Thyroid gland (tissue), 4 donors: ENCODE results near the gene TPK1. TPM values are rescaled to one million over a fixed set of nuclear protein-coding genes. Genes with fewer than 3 reads are reported as not detected.

Source experiments
- DNase-seq, 2 donors: peaks; one replicate each; pipeline ENCODE4 v3.0.0-alpha.2; 2019
- H3K27ac ChIP-seq, 3 donors: fragments of 200-600 bp; sonication (generic); 1 replicate in 2 of 3; 2 replicates in 1 of 3; pipeline ENCODE4 v1.5.1; 2016 to 2019; ENCODE audit warnings: mild to moderate bottlenecking in 1 of 3, moderate library complexity in 1 of 3
- H3K27me3 ChIP-seq: fragments of 200-600 bp; sonication (generic); one replicate; pipeline ENCODE4 v1.5.1; 2019
- H3K36me3 ChIP-seq, 2 donors: fragments of 200-600 bp; sonication (generic); one replicate each; pipeline ENCODE4 v1.5.1; 2016 to 2019
- H3K4me1 ChIP-seq, 2 donors: fragments of 200-600 bp; sonication (generic); one replicate each; pipeline ENCODE4 v1.5.1; 2017 to 2019
- H3K4me3 ChIP-seq, 3 donors: fragments of 200-600 bp; sonication (generic); replicated peaks in 1 of 3; 1 replicate in 2 of 3; 2 replicates in 1 of 3; pipeline ENCODE4 v1.5.1; 2016; ENCODE audit warnings: mild to moderate bottlenecking in 1 of 3
- H3K9me3 ChIP-seq: fragments of 200-600 bp; sonication (generic); one replicate; pipeline ENCODE4 v1.5.1; 2017
- CTCF ChIP-seq, 6 experiments: fragments of 200-600 bp in 3 of 6; fragments of 450-650 bp in 3 of 6; sonication (generic) in 3 of 6; IDR thresholded peaks; one replicate each; pipeline ENCODE4 v1.5.1; 2016 to 2019; ENCODE audit warnings: antibody characterized with exemption in 6 of 6, mild to moderate bottlenecking in 2 of 6, inconsistent platforms in 1 of 6, moderate library complexity in 1 of 6
- POLR2A ChIP-seq, 2 donors: fragments of 450-650 bp; IDR thresholded peaks; one replicate each; pipeline ENCODE4 v1.6.1; 2017; ENCODE audit warnings: antibody characterized with exemption in 2 of 2, mild to moderate bottlenecking in 2 of 2, moderate library complexity in 1 of 2
- WGBS, 2 donors: methylation state at CpG; one replicate each; pipeline ENCODE4 v1.1.5; 2017; 5-methylcytosine and 5-hydroxymethylcytosine counted together
- intact Hi-C: fragments of 100-400 bp; cut with DNase I; formaldehyde crosslinking; loops from one replicate; pipeline ENCODE4 v1.15.1; 2023
- total RNA-seq, 4 donors: library from RNA; depleted of rRNA; stranded (reverse); fragments of >200 nt; gene quantifications; one replicate each; pipeline ENCODE4 v1.2.3, GENCODE V29; 2016

TPK1 gene
- total RNA-seq, 4 donors from 2014 or later: 2.6 to 10.4 (median 6.2) TPM

- Histone ChIP-seq H3K36me3 (no peaks in the 10 kb centered on the region), H3K27me3 (no peaks in the 10 kb centered on the region), H3K9me3 (no peaks in the 10 kb centered on the region), H3K27ac (peak overlapping the region; percentile 88 to 90 (median 88)), H3K4me1 (peaks cover 0 to 7% of the 10 kb centered on the region in 2 donors), H3K4me3 (peak overlapping the region; percentile 50 to 62 (median 57))
- WGBS, 2 donors: 2% methylated on average over 25 of the region's 25 CpGs
- DNase-seq: peak; percentile 44 to 51
- TF ChIP-seq CTCF (IDR thresholded peaks at IDR 0.05) (no peak), POLR2A (IDR thresholded peaks at IDR 0.05) (no peak)
- intact Hi-C loops: no loop called here
Measured at GRCh38 chr7:144835155-144835611, 670 bp downstream of the TPK1 start.

- 52 to 61% methylated on average over 13 of the region's 13 CpGs for WGBS, 2 donors
- TF ChIP-seq CTCF (IDR thresholded peaks at IDR 0.05) (no peak), POLR2A (IDR thresholded peaks at IDR 0.05) (no peak)
- H3K27ac ChIP-seq: peak overlapping the region; percentile 88 to 90 (median 88)
- no peaks in the 10 kb centered on the region for H3K27me3 ChIP-seq
- H3K36me3 ChIP-seq: no peaks in the 10 kb centered on the region
- peak overlapping the region in 2 of 3 donors; percentile 57 to 62 for H3K4me3 ChIP-seq
- DNase-seq: peak in 1 of 2 donors; percentile 13
- intact Hi-C loops: no loop called here
- peaks cover 0 to 7% of the 10 kb centered on the region in 2 donors for H3K4me1 ChIP-seq
- H3K9me3 ChIP-seq: no peaks in the 10 kb centered on the region
Measured at GRCh38 chr7:144834641-144835144, 1.2 kb downstream of the TPK1 start.

GRCh38 chr7:144830811-144831210 lies 5.0 kb downstream of the TPK1 start:
- WGBS, 2 donors: 96 to 98% methylated on average over 5 of the region's 5 CpGs
- intact Hi-C loops: no loop called here
- Histone ChIP-seq H3K36me3 (no peaks in the 10 kb centered on the region), H3K4me3 (no peak overlapping the region), H3K27me3 (no peaks in the 10 kb centered on the region), H3K4me1 (peaks cover 3 to 7% of the 10 kb centered on the region in 2 donors), H3K9me3 (no peaks in the 10 kb centered on the region), H3K27ac (no peak overlapping the region)
- DNase-seq: no peak
- TF ChIP-seq CTCF (IDR thresholded peaks at IDR 0.05) (no peak), POLR2A (IDR thresholded peaks at IDR 0.05) (no peak)

GRCh38 chr7:144830024-144830785 lies 5.6 kb downstream of the TPK1 start:
- no peaks in the 10 kb centered on the region for H3K9me3 ChIP-seq
- H3K27ac ChIP-seq: no peak overlapping the region
- intact Hi-C loops: no loop called here
- peaks cover 7% of the 10 kb centered on the region in 2 donors for H3K4me1 ChIP-seq
- no peaks in the 10 kb centered on the region for H3K27me3 ChIP-seq
- DNase-seq: no peak
- WGBS, 2 donors: 88 to 97% methylated on average over 2 of the region's 2 CpGs
- no peak overlapping the region for H3K4me3 ChIP-seq
- H3K36me3 ChIP-seq: no peaks in the 10 kb centered on the region
- TF ChIP-seq POLR2A (IDR thresholded peaks at IDR 0.05) (no peak), CTCF (IDR thresholded peaks at IDR 0.05) (no peak)

- intact Hi-C loops: no loop called here
- Histone ChIP-seq H3K27me3 (no peaks in the 10 kb centered on the region), H3K4me3 (no peak overlapping the region), H3K9me3 (no peaks in the 10 kb centered on the region), H3K27ac (peak overlapping the region in 2 of 3 donors; percentile 34 to 51), H3K36me3 (no peaks in the 10 kb centered on the region), H3K4me1 (peaks cover 0 to 7% of the 10 kb centered on the region in 2 donors)
- WGBS, 2 donors: 24 to 47% methylated on average over 4 of the region's 4 CpGs
- DNase-seq: peak in 1 of 2 donors; percentile 3
- TF ChIP-seq POLR2A (IDR thresholded peaks at IDR 0.05) (no peak), CTCF (IDR thresholded peaks at IDR 0.05) (no peak)
Measured at GRCh38 chr7:144827621-144828020, 8.2 kb downstream of the TPK1 start.
